H1 (cell line): ENCODE data around the gene TPM2. TPM values are rescaled to one million over a fixed set of nuclear protein-coding genes. Genes with fewer than 3 reads are reported as not detected.

ENCODE experiments used
- BCL11A ChIP-seq, 2 experiments: IDR thresholded peaks; one replicate each; pipeline ENCODE4 v1.6.1; 2011; ENCODE audit warnings: low read depth in 2 of 2, low read length in 2 of 2, mild to moderate bottlenecking in 2 of 2
- HDAC2 ChIP-seq, 2 experiments: fragments of 300-600 bp in 1 of 2; sonication (generic) in 1 of 2; IDR thresholded peaks; 2 replicates each; pipeline ENCODE4 v1.6.1; 2011 to 2012; ENCODE audit warnings: low read depth in 2 of 2, low read length in 2 of 2, mild to moderate bottlenecking in 2 of 2, moderate library complexity in 2 of 2, borderline replicate concordance in 1 of 2, inconsistent platforms in 1 of 2
- POU5F1 ChIP-seq: IDR thresholded peaks from 2 replicates; pipeline ENCODE4 v1.6.1; 2011; ENCODE audit warnings: low read depth, mild to moderate bottlenecking, low read length, moderate library complexity
- RBBP5 ChIP-seq: IDR thresholded peaks from 2 replicates; pipeline ENCODE4 v1.7.1; 2012; ENCODE audit warnings: low read depth, mild to moderate bottlenecking, inconsistent platforms, low read length, moderate library complexity, borderline replicate concordance
- RXRA ChIP-seq: IDR thresholded peaks from 2 replicates; pipeline ENCODE4 v1.6.1; 2011; ENCODE audit warnings: low read depth, mild to moderate bottlenecking, low read length, moderate library complexity; ENCODE audit not compliant: insufficient read depth
- SAP30 ChIP-seq: fragments of 300-600 bp; sonication (generic); IDR thresholded peaks from 2 replicates; pipeline ENCODE4 v1.7.1; 2012; ENCODE audit warnings: low read length, moderate library complexity, mild to moderate bottlenecking, inconsistent platforms; ENCODE audit not compliant: insufficient read depth, insufficient replicate concordance
- polyA plus RNA-seq, 7 experiments: library from polyadenylated mRNA; depleted of rRNA in 3 of 7; stranded (reverse) in 5 of 7; unstranded in 2 of 7; fragments of >200 nt in 5 of 7; fragments of 200-250 nt in 2 of 7; gene quantifications; 1 replicate in 5 of 7; 2 replicates in 1 of 7; 4 replicates in 1 of 7; pipeline versions ENCODE4 v1.2.1 to v1.2.3, GENCODE V29; 2011 to 2013; ENCODE audit warnings: missing spikeins in 2 of 7, mixed read lengths in 2 of 7
- total RNA-seq: library from RNA; stranded (reverse); fragmentation: NEBNext Ultra II Directional; extraction: Animal tissue kit (Norgen Biotek cat#: 25700); gene quantifications from 2 replicates; pipeline ENCODE4 v1.2.1, GENCODE V29; 2021
- TF ChIP-seq, protein P1 (sequence below): fragments of 300-600 bp; sonication (generic); IDR thresholded peaks from 2 replicates; pipeline ENCODE4 v1.7.1; 2012; ENCODE audit warnings: low read length, moderate library complexity, mild to moderate bottlenecking, inconsistent platforms; ENCODE audit not compliant: insufficient replicate concordance
- TF ChIP-seq, protein P2 (sequence below), 3 experiments: IDR thresholded peaks; 1 replicate in 2 of 3; 2 replicates in 1 of 3; pipeline versions ENCODE4 v1.5.1 to v1.6.1; 2011; ENCODE audit warnings: low read length in 3 of 3, mild to moderate bottlenecking in 3 of 3, inconsistent platforms in 2 of 3, low read depth in 1 of 3, moderate library complexity in 1 of 3; ENCODE audit not compliant: insufficient read depth in 1 of 3; ENCODE audit errors: control extremely low read depth in 1 of 3

TPM2 gene
- total and polyA plus RNA-seq, 2 of the 8 experiments (the other 6 are each of a cell fraction or from before 2014, with no cell fraction given), result 62.5 to 181 TPM

- TF ChIP-seq, protein P1, sequence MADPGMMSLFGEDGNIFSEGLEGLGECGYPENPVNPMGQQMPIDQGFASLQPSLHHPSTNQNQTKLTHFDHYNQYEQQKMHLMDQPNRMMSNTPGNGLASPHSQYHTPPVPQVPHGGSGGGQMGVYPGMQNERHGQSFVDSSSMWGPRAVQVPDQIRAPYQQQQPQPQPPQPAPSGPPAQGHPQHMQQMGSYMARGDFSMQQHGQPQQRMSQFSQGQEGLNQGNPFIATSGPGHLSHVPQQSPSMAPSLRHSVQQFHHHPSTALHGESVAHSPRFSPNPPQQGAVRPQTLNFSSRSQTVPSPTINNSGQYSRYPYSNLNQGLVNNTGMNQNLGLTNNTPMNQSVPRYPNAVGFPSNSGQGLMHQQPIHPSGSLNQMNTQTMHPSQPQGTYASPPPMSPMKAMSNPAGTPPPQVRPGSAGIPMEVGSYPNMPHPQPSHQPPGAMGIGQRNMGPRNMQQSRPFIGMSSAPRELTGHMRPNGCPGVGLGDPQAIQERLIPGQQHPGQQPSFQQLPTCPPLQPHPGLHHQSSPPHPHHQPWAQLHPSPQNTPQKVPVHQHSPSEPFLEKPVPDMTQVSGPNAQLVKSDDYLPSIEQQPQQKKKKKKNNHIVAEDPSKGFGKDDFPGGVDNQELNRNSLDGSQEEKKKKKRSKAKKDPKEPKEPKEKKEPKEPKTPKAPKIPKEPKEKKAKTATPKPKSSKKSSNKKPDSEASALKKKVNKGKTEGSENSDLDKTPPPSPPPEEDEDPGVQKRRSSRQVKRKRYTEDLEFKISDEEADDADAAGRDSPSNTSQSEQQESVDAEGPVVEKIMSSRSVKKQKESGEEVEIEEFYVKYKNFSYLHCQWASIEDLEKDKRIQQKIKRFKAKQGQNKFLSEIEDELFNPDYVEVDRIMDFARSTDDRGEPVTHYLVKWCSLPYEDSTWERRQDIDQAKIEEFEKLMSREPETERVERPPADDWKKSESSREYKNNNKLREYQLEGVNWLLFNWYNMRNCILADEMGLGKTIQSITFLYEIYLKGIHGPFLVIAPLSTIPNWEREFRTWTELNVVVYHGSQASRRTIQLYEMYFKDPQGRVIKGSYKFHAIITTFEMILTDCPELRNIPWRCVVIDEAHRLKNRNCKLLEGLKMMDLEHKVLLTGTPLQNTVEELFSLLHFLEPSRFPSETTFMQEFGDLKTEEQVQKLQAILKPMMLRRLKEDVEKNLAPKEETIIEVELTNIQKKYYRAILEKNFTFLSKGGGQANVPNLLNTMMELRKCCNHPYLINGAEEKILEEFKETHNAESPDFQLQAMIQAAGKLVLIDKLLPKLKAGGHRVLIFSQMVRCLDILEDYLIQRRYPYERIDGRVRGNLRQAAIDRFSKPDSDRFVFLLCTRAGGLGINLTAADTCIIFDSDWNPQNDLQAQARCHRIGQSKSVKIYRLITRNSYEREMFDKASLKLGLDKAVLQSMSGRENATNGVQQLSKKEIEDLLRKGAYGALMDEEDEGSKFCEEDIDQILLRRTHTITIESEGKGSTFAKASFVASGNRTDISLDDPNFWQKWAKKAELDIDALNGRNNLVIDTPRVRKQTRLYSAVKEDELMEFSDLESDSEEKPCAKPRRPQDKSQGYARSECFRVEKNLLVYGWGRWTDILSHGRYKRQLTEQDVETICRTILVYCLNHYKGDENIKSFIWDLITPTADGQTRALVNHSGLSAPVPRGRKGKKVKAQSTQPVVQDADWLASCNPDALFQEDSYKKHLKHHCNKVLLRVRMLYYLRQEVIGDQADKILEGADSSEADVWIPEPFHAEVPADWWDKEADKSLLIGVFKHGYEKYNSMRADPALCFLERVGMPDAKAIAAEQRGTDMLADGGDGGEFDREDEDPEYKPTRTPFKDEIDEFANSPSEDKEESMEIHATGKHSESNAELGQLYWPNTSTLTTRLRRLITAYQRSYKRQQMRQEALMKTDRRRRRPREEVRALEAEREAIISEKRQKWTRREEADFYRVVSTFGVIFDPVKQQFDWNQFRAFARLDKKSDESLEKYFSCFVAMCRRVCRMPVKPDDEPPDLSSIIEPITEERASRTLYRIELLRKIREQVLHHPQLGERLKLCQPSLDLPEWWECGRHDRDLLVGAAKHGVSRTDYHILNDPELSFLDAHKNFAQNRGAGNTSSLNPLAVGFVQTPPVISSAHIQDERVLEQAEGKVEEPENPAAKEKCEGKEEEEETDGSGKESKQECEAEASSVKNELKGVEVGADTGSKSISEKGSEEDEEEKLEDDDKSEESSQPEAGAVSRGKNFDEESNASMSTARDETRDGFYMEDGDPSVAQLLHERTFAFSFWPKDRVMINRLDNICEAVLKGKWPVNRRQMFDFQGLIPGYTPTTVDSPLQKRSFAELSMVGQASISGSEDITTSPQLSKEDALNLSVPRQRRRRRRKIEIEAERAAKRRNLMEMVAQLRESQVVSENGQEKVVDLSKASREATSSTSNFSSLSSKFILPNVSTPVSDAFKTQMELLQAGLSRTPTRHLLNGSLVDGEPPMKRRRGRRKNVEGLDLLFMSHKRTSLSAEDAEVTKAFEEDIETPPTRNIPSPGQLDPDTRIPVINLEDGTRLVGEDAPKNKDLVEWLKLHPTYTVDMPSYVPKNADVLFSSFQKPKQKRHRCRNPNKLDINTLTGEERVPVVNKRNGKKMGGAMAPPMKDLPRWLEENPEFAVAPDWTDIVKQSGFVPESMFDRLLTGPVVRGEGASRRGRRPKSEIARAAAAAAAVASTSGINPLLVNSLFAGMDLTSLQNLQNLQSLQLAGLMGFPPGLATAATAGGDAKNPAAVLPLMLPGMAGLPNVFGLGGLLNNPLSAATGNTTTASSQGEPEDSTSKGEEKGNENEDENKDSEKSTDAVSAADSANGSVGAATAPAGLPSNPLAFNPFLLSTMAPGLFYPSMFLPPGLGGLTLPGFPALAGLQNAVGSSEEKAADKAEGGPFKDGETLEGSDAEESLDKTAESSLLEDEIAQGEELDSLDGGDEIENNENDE, result no peak
- TF ChIP-seq RBBP5 (no peak), RXRA (no peak), SAP30 (no peak), BCL11A (IDR thresholded peaks at IDR 0.05; ENCODE audit: low read depth in 2 of 2, low read length in 2 of 2) (no peak), HDAC2 (IDR thresholded peaks at IDR 0.05; ENCODE audit: borderline replicate concordance in 1 of 2, low read depth in 2 of 2, low read length in 2 of 2) (no peak), POU5F1 (no peak)
- TF ChIP-seq, protein P2, sequence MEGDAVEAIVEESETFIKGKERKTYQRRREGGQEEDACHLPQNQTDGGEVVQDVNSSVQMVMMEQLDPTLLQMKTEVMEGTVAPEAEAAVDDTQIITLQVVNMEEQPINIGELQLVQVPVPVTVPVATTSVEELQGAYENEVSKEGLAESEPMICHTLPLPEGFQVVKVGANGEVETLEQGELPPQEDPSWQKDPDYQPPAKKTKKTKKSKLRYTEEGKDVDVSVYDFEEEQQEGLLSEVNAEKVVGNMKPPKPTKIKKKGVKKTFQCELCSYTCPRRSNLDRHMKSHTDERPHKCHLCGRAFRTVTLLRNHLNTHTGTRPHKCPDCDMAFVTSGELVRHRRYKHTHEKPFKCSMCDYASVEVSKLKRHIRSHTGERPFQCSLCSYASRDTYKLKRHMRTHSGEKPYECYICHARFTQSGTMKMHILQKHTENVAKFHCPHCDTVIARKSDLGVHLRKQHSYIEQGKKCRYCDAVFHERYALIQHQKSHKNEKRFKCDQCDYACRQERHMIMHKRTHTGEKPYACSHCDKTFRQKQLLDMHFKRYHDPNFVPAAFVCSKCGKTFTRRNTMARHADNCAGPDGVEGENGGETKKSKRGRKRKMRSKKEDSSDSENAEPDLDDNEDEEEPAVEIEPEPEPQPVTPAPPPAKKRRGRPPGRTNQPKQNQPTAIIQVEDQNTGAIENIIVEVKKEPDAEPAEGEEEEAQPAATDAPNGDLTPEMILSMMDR (IDR thresholded peaks at IDR 0.05; ENCODE audit: control extremely low read depth in 1 of 3, insufficient read depth in 1 of 3, low read depth in 1 of 3, low read length in 3 of 3), result no peak
Observed at GRCh38 chr9:35666045-35666444, 23.7 kb downstream of the TPM2 start (continued).
